K562 (cell line): ENCODE data around the gene PRKAR2B.
A peak's percentile ranks its signal among the peaks of the same experiment; 100 is the strongest.

ENCODE experiments used
- ATF3 ChIP-seq, 2 experiments: fragments of 450-650 bp in 1 of 2; sonication (generic) in 1 of 2; formaldehyde crosslinking in 1 of 2; IDR thresholded peaks in 1 of 2; conservative IDR thresholded peaks in 1 of 2; 2 replicates each; pipeline versions ENCODE4 v1.6.1 to v1.8.1; 2016 to 2023; ENCODE audit warnings: mild to moderate bottlenecking in 2 of 2, moderate library complexity in 2 of 2, inconsistent platforms in 1 of 2, missing genetic modification reagents in 1 of 2
- NFIC ChIP-seq: fragments of 450-650 bp; IDR thresholded peaks from 2 replicates; pipeline ENCODE4 v1.6.1; 2017; ENCODE audit warnings: mild to moderate bottlenecking, inconsistent platforms
- RFX5 ChIP-seq: IDR thresholded peaks from 2 replicates; pipeline ENCODE4 v1.6.1; 2011; ENCODE audit warnings: low read depth, mild to moderate bottlenecking, improper control_type of control experiment, low read length
- TF ChIP-seq, protein P1 (sequence below), 3 experiments: IDR thresholded peaks in 2 of 3; conservative IDR thresholded peaks in 1 of 3; 2 replicates each; pipeline ENCODE4 v1.5.1; 2011 to 2012; ENCODE audit warnings: low read length in 3 of 3, mild to moderate bottlenecking in 3 of 3, control low read depth in 2 of 3, improper control_type of control experiment in 1 of 3, inconsistent platforms in 1 of 3, low read depth in 1 of 3, mixed read lengths in 1 of 3, moderate library complexity in 1 of 3; ENCODE audit not compliant: insufficient read depth in 2 of 3

DNA sequence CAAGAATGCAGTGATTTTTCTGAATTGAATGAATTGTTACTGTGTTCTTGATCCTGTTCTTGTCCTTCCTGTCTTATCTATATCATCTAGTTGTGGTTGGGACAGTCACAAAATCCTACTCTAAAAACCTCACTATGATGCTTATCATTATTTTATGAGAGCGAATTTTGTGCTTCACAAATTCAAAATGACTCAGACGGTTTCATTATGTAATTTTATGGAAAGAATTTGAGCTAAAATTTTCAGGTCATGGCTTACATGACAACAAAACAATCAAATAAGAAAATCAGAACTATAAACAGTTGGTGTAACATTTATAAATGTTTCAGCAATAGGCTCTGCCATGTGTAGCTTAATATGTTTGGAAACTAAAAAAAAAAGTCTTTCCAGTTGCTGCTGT is 6.9 kb downstream of the PRKAR2B start:
- TF ChIP-seq ATF3 (IDR thresholded peaks at IDR 0.05) (peak; percentile 60), ATF3 (CRISPR knock-in tag; conservative IDR thresholded peaks at IDR 0.05) (no peak), NFIC (no peak), RFX5 (no peak)
- TF ChIP-seq, protein P1, sequence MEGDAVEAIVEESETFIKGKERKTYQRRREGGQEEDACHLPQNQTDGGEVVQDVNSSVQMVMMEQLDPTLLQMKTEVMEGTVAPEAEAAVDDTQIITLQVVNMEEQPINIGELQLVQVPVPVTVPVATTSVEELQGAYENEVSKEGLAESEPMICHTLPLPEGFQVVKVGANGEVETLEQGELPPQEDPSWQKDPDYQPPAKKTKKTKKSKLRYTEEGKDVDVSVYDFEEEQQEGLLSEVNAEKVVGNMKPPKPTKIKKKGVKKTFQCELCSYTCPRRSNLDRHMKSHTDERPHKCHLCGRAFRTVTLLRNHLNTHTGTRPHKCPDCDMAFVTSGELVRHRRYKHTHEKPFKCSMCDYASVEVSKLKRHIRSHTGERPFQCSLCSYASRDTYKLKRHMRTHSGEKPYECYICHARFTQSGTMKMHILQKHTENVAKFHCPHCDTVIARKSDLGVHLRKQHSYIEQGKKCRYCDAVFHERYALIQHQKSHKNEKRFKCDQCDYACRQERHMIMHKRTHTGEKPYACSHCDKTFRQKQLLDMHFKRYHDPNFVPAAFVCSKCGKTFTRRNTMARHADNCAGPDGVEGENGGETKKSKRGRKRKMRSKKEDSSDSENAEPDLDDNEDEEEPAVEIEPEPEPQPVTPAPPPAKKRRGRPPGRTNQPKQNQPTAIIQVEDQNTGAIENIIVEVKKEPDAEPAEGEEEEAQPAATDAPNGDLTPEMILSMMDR (IDR thresholded peaks at IDR 0.05 in 2 of 3, conservative IDR thresholded peaks at IDR 0.05 in 1 of 3; ENCODE audit: insufficient read depth in 2 of 3, low read depth in 1 of 3, low read length in 3 of 3): no peak
